Stimulated activated CD8-positive, alpha-beta memory T cell treated with anti-CD3 and anti-CD28 coated beads, Interleukin-2, amount 100 ng/mL, for 1 hour (primary cell): ENCODE measurements around the gene ABHD14A.
A peak's percentile ranks its signal among the peaks of the same experiment; 100 is the strongest.
"Not testable (repeated sequence)": the region's sequence is repeated elsewhere in the genome, so short reads cannot be mapped to it uniquely, and the experiment has no call there.

Experiments
- DNase-seq, 2 donors: peaks; one replicate each; pipeline ENCODE4 v3.0.0-alpha.2; 2020; ENCODE audit warnings: low read depth in 2 of 2

The ABHD14A gene

GRCh38 chr3:51974963-51975851 lies at the start of gene ABHD14A:
Gene ABHD14A (plus strand): TSS chr3:51975064. CDS start chr3:51975136, 72 bp downstream.
- DNase-seq: peak; percentile 30 to 41

GRCh38 chr3:51927061-51927977 lies 47.5 kb upstream of the ABHD14A start:
- no peak for DNase-seq

- DNase-seq: no peak
Observed at GRCh38 chr3:51928438-51928837, 46.4 kb upstream of the ABHD14A start.

- not testable (repeated sequence) for DNase-seq
Observed at GRCh38 chr3:51928981-51929380, 45.9 kb upstream of the ABHD14A start.

DNA sequence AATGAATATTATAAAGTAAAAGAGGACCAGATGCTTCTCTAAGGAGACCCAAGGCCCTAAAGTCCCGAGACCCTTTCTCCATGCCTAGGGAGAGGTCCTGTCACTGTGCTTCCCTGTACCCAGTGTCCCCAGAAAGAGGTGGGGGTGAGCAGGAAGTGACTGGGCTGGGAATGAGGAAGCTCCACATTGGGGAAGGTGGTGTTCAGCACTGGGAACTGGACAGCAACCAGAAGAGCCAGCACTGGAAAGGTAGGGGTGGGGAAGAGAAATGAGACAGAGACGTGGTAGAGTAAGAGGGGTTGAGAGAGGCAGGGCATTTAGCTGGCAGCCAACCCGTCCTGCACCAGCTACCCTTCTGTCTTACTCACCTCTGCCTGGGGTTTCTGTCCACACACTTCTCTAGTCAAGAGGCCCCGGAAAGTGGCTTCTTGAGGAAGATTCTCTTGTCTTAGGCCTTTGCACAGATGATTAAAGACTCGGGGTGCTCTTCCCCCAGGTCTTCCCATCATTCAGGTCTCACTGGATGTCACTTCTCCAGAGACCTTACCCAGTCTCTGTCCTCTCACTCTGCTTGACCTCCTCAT lies 45.4 kb upstream of the ABHD14A start:
- no peak for DNase-seq

DNA sequence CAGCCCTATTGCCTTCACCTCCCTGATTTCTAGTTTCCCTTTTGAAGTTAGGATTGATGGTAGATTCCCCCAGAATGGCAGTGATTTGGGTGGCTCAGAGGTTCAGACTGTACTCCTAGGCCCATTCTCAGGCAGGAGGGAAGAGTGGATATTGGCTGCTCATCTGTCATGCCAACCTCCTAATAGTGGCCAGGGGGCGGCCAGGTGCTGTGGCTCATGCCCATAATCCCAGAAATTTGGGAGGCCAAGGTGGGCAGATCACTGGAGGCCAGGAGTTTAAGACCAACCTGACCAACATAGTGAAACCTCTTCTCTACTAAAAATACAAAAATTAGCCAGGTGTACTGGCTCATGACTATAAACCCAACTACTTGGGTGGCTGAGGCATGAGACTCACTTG lies 44.4 kb upstream of the ABHD14A start:
- no peak for DNase-seq

DNA sequence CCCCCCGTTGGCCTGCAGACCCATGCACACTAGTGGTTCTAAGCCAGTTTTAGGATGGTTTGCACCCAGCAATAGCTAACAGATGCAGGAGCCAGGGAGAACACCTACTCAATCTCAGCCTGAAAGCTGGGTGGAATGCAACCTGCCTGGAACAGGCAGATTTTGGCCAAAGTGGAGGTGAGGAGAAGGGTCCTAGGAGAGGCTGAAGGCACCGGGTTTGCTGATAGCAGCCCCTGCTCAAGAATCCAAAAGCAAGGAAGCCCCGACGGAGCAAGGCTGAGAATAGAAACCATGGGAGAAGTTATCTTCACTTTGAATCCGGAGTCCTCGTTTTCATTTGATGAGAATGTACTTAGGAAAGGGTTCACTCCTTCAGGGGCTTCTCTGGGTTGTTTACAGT lies 43.1 kb upstream of the ABHD14A start:
- no peak for DNase-seq

DNA sequence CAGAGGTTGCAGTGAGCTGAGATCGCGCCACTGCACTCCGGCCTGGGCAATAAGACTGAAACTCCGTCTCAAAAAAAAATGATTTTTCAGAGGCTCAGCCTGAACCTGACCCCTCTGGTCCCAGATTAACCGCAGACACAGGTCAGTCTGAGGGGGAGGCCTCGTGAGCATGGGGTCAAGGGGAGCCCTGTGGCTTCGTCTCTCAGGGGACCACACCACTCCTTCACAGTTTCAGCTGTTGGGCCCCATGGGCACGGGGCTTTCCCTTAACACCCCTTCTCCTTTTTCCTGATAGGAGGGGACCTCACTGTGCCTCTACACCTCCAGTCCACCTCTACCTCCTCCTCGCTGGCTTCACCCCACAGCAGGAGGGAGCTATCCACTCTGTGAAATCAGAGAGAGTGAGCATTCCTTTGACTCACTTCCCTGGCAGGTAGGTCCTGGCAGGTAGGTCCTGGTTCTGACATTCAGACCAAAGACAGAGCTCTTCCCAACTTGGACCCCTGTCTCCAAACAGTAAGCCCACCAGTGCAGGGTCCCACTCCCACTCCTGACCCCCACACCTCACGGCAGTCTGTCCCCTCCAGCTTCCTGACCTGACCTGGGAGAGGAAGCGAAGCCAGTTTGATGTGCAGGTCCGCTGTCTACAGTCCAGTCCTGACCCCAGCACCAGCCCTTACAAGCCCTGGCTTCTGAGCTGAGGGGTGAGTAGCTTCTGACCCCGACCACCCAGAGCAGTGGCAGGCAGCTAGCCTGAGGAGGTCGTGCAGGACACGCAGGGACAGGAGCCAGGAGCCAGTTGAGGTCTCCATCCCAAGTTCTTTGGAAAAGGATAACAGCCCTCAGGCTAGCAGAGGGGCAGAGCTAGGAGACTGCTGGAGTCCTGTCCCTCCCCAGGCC lies 42.1 kb upstream of the ABHD14A start:
- no peak for DNase-seq

GRCh38 chr3:51933471-51934138 lies 41.3 kb upstream of the ABHD14A start:
- no peak for DNase-seq

GRCh38 chr3:51934139-51934850 lies 40.6 kb upstream of the ABHD14A start:
- no peak for DNase-seq

- DNase-seq: no peak
Observed at GRCh38 chr3:51934991-51935885, 39.6 kb upstream of the ABHD14A start.

GRCh38 chr3:51935886-51936755 lies 38.7 kb upstream of the ABHD14A start:
- no peak for DNase-seq

DNA sequence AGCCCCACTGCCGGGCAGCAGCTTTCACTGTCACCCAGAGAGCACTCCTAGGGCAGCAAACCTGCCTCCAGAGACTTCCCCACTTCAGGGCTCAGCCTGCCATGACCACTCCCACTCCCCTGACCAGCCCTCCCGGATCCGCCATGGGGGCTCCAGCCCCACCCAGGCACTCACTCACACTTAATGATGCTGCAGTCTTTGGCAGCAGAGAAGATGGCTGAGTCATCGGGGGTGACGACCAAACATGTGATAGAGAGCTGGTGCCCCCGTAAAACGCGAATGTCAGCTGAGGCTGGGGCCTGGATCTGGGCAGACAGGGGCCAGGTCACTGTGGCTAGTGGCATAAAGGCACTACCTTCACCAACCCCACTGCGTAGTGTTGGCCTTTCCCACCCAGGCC lies 37.9 kb upstream of the ABHD14A start:
- no peak for DNase-seq

- no peak for DNase-seq
Observed at GRCh38 chr3:51937611-51938450, 37.0 kb upstream of the ABHD14A start.

GRCh38 chr3:51938780-51939425 lies 36.0 kb upstream of the ABHD14A start:
- no peak for DNase-seq

DNA sequence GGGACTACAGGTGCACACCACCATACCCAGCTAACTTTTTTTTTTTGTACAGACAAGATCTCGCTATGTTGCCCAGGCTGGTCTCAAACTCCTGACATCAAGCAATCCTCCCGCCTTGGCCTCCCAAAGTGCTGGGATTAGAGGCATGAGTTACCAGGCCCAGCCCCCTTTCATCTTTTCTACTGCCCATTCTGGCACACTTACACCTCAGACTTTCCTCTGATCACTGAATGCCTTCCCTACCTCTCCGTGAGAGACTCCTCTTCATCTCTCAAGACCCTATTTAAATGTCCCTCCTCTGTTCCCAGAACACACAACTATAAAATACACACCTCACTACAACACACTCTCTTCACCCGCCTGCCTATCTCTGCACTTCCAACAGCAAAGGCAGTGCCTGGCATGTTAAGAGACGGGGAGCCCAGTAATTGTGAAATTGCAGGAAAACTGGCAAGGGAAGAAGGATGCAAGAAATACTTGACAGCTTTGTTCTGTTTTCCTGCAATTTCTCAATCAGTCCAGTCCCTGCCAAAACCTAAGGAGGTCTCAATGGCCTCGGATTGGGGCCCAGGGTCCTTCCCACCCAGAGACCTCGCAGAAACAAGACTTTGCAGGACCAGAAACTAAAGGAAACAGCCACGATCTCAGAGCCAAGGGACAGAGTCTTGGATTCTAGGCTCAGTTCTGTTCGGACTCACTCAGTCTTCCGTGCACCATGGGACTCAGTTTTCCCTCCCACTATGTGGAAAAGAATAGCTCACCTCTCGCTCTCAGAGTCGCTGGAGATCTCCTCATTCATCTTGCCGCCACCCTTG lies 34.0 kb upstream of the ABHD14A start:
- no peak for DNase-seq
